ENCODE measurements around the gene TLK2.

Gene TLK2

GRCh38 chr17:62658136-62658920 lies 179.7 kb downstream of the TLK2 start:
- no peak for FAIRE-seq

GRCh38 chr17:62660629-62661118 lies 182.0 kb downstream of the TLK2 start:
- FAIRE-seq, result no peak

GRCh38 chr17:62661337-62661736 lies 182.7 kb downstream of the TLK2 start:
- no peak for FAIRE-seq

GRCh38 chr17:62662855-62663254 lies 184.2 kb downstream of the TLK2 start:
- FAIRE-seq, result no peak

Data from G401.6 (cell line).